Middle frontal gyrus (tissue), 1 donor: ENCODE results near the gene HIVEP3.

Source experiments
- DNase-seq: peaks from one replicate; pipeline ENCODE4 v3.0.0-alpha.2; 2015; ENCODE audit warnings: low spot score; ENCODE audit errors: extremely low spot score

Gene HIVEP3

GRCh38 chr1:41791667-41792484 is 126.8 kb downstream of the HIVEP3 start:
- no peak for DNase-seq

- DNase-seq, result no peak
Observed at GRCh38 chr1:41790351-41790750, 128.4 kb downstream of the HIVEP3 start.

- no peak for DNase-seq
Observed at GRCh38 chr1:41789661-41790330, 128.9 kb downstream of the HIVEP3 start.

- DNase-seq, result no peak
Observed at GRCh38 chr1:41788427-41788826, 130.3 kb downstream of the HIVEP3 start.

- no peak for DNase-seq
Observed at GRCh38 chr1:41784531-41785274, 134.0 kb downstream of the HIVEP3 start.

GRCh38 chr1:41783189-41783639 is 135.5 kb downstream of the HIVEP3 start:
- peak; percentile 30 for DNase-seq

- DNase-seq, result no peak
Observed at GRCh38 chr1:41780916-41781315, 137.8 kb downstream of the HIVEP3 start.

- no peak for DNase-seq
Observed at GRCh38 chr1:41780322-41780721, 138.4 kb downstream of the HIVEP3 start.

- no peak for DNase-seq
Observed at GRCh38 chr1:41779360-41779759, 139.4 kb downstream of the HIVEP3 start.

GRCh38 chr1:41777695-41778094 is 141.0 kb downstream of the HIVEP3 start:
- no peak for DNase-seq

- peak; percentile 79 for DNase-seq
Observed at GRCh38 chr1:41776891-41777441, 141.8 kb downstream of the HIVEP3 start.

- DNase-seq, result no peak
Observed at GRCh38 chr1:41775956-41776585, 142.7 kb downstream of the HIVEP3 start.

GRCh38 chr1:41774471-41774990 is 144.2 kb downstream of the HIVEP3 start:
- DNase-seq, result no peak

GRCh38 chr1:41773842-41774241 is 144.9 kb downstream of the HIVEP3 start:
- DNase-seq, result no peak

GRCh38 chr1:41773144-41773591 is 145.6 kb downstream of the HIVEP3 start:
- no peak for DNase-seq

GRCh38 chr1:41769068-41769467 is 149.7 kb downstream of the HIVEP3 start:
- no peak for DNase-seq

GRCh38 chr1:41768583-41768982 is 150.1 kb downstream of the HIVEP3 start:
- DNase-seq, result no peak

GRCh38 chr1:41767534-41768525 is 150.9 kb downstream of the HIVEP3 start:
- DNase-seq, result no peak

GRCh38 chr1:41766546-41766945 is 152.2 kb downstream of the HIVEP3 start:
- no peak for DNase-seq

- DNase-seq, result no peak
Observed at GRCh38 chr1:41766041-41766440, 152.7 kb downstream of the HIVEP3 start.
